H1 (cell line): ENCODE measurements around the gene GLRX5. TPM values are rescaled to one million over a fixed set of nuclear protein-coding genes. Genes with fewer than 3 reads are reported as not detected.

Experiments
- CTCF ChIA-PET: fragments of 300-600 bp; sonication (Branson Sonifier 250); formaldehyde crosslinking; loops from one replicate; lab custom pipeline; 2021; ENCODE audit not compliant: partially characterized antibody; lab: Charles Lee
- POLR2A ChIA-PET: fragments of 300-600 bp; sonication (Branson Sonifier 250); formaldehyde crosslinking; loops from one replicate; lab custom pipeline; 2021; ENCODE audit warnings: inconsistent platforms; ENCODE audit not compliant: partially characterized antibody; lab: Charles Lee
- DNase-seq, 2 experiments: peaks; one replicate each; pipeline versions ENCODE4 v3.0.0 to v3.0.0-alpha.2; 2010 to 2022; ENCODE audit warnings: low spot score in 2 of 2, low read depth in 1 of 2, mixed read lengths in 1 of 2
- FAIRE-seq: peaks from 2 replicates; lab custom pipeline; 2011; peaks lifted over from hg19 to GRCh38; lab: Jason Lieb, UNC
- H2AFZ ChIP-seq: 2 replicates; pipeline ENCODE4 v1.8.1; 2012; ENCODE audit warnings: low read length, inconsistent platforms
- H2AK5ac ChIP-seq: 2 replicates; pipeline ENCODE4 v1.6.1; 2013; ENCODE audit warnings: low read depth, low read length
- H2BK120ac ChIP-seq: replicated peaks from 2 replicates; pipeline ENCODE3; 2013; ENCODE audit warnings: low read depth, low read length, inconsistent platforms
- H2BK12ac ChIP-seq: 2 replicates; pipeline ENCODE4 v1.6.1; 2013; ENCODE audit warnings: low read depth, low read length
- H2BK15ac ChIP-seq: 2 replicates; pipeline ENCODE4 v1.6.1; 2013; ENCODE audit warnings: low read length
- H2BK20ac ChIP-seq: 2 replicates; pipeline ENCODE4 v1.6.1; 2013; ENCODE audit warnings: low read length
- H2BK5ac ChIP-seq: 2 replicates; pipeline ENCODE4 v1.6.1; 2013; ENCODE audit warnings: low read depth, low read length
- H3K14ac ChIP-seq: 2 replicates; pipeline ENCODE4 v1.6.1; 2013; ENCODE audit warnings: inconsistent platforms; ENCODE audit not compliant: insufficient read length
- H3K18ac ChIP-seq: 2 replicates; pipeline ENCODE4 v1.6.1; 2013; ENCODE audit warnings: low read length; ENCODE audit errors: extremely low read depth
- H3K23ac ChIP-seq: 2 replicates; pipeline ENCODE4 v1.6.1; 2013; ENCODE audit warnings: inconsistent platforms; ENCODE audit not compliant: insufficient read length
- H3K23me2 ChIP-seq: 2 replicates; pipeline ENCODE4 v1.6.1; 2013; ENCODE audit warnings: low read depth, low read length
- H3K27ac ChIP-seq: 2 replicates; pipeline ENCODE4 v1.6.1; 2011; ENCODE audit warnings: low read depth, low read length, inconsistent platforms
- H3K27me3 ChIP-seq, 4 experiments: replicated peaks in 1 of 4; 1 replicate in 1 of 4; 2 replicates in 3 of 4; pipeline versions ENCODE4 v1.6.1 to v1.8.1; 2011 to 2013; ENCODE audit warnings: low read length in 3 of 4, mild to moderate bottlenecking in 3 of 4, inconsistent platforms in 2 of 4, mixed read lengths in 2 of 4, moderate library complexity in 1 of 4; ENCODE audit not compliant: control insufficient read depth in 3 of 4, insufficient read depth in 3 of 4; ENCODE audit errors: extremely low read depth in 1 of 4
- H3K36me3 ChIP-seq, 4 experiments: 2 replicates each; pipeline versions ENCODE4 v1.6.1 to v1.8.1; 2011 to 2013; ENCODE audit warnings: mild to moderate bottlenecking in 4 of 4, low read length in 3 of 4, moderate library complexity in 2 of 4, control low read depth in 1 of 4, inconsistent platforms in 1 of 4; ENCODE audit not compliant: insufficient read depth in 4 of 4, control insufficient read depth in 2 of 4
- H3K4ac ChIP-seq: replicated peaks from 2 replicates; pipeline ENCODE3; 2013; ENCODE audit warnings: low read length, low read depth, mixed read lengths, inconsistent platforms; ENCODE audit not compliant: insufficient read length
- H3K4me1 ChIP-seq, 4 experiments: replicated peaks in 1 of 4; 1 replicate in 1 of 4; 2 replicates in 3 of 4; pipeline versions ENCODE4 v1.6.1 to v1.8.1; 2011 to 2013; ENCODE audit warnings: low read length in 3 of 4, inconsistent platforms in 2 of 4, mixed read lengths in 1 of 4; ENCODE audit not compliant: insufficient read depth in 4 of 4, control insufficient read depth in 3 of 4
- H3K4me2 ChIP-seq, 2 experiments: 2 replicates each; pipeline versions ENCODE4 v1.6.1 to v1.8.1; 2011 to 2013; ENCODE audit warnings: low read depth in 2 of 2, low read length in 2 of 2, control low read depth in 1 of 2, inconsistent platforms in 1 of 2, mild to moderate bottlenecking in 1 of 2; ENCODE audit not compliant: insufficient read depth in 1 of 2
- H3K4me3 ChIP-seq, 4 experiments: fragments of 200-600, 300-600 bp in 1 of 4; sonication (generic), shearing (Covaris generic), sonication (Bioruptor Twin) in 1 of 4; 2 replicates each; pipeline versions ENCODE4 v1.5.1 to v1.8.1; 2011 to 2016; ENCODE audit warnings: low read length in 4 of 4, low read depth in 3 of 4, control low read depth in 2 of 4, inconsistent platforms in 2 of 4, mild to moderate bottlenecking in 2 of 4, mixed read lengths in 1 of 4, moderate library complexity in 1 of 4; ENCODE audit not compliant: insufficient read depth in 2 of 4; ENCODE audit errors: extremely low read depth in 1 of 4
- H3K56ac ChIP-seq: replicated peaks from 2 replicates; pipeline ENCODE3; 2013; ENCODE audit warnings: low read depth, mild to moderate bottlenecking, mixed read lengths, low read length, inconsistent platforms; ENCODE audit not compliant: insufficient read length
- H3K79me1 ChIP-seq: 2 replicates; pipeline ENCODE4 v1.6.1; 2013; ENCODE audit warnings: low read depth, low read length, control low read depth
- H3K79me2 ChIP-seq, 2 experiments: 2 replicates each; pipeline versions ENCODE4 v1.6.1 to v1.8.1; 2012 to 2013; ENCODE audit warnings: low read length in 2 of 2, mild to moderate bottlenecking in 2 of 2, inconsistent platforms in 1 of 2; ENCODE audit not compliant: insufficient read depth in 2 of 2, control insufficient read depth in 1 of 2
- H3K9ac ChIP-seq, 4 experiments: replicated peaks in 1 of 4; 1 replicate in 1 of 4; 2 replicates in 3 of 4; pipeline versions ENCODE4 v1.6.1 to v1.8.1; 2011 to 2013; ENCODE audit warnings: low read depth in 3 of 4, low read length in 3 of 4, control low read depth in 2 of 4, mild to moderate bottlenecking in 2 of 4, moderate library complexity in 2 of 4, inconsistent platforms in 1 of 4; ENCODE audit errors: extremely low read depth in 1 of 4
- H3K9me3 ChIP-seq, 2 experiments: 2 replicates each; pipeline versions ENCODE4 v1.6.1 to v1.8.1; 2012 to 2013; ENCODE audit warnings: mild to moderate bottlenecking in 2 of 2, moderate library complexity in 2 of 2, control low read depth in 1 of 2, inconsistent platforms in 1 of 2, low read depth in 1 of 2, low read length in 1 of 2, mixed read lengths in 1 of 2; ENCODE audit not compliant: insufficient read depth in 2 of 2
- H4K20me1 ChIP-seq, 2 experiments: replicated peaks in 1 of 2; 2 replicates each; pipeline versions ENCODE3 to v1.8.1; 2011 to 2013; ENCODE audit warnings: inconsistent platforms in 2 of 2, low read length in 2 of 2, mild to moderate bottlenecking in 1 of 2; ENCODE audit not compliant: insufficient read depth in 2 of 2, control insufficient read depth in 1 of 2
- H4K5ac ChIP-seq: 2 replicates; pipeline ENCODE4 v1.6.1; 2013; ENCODE audit warnings: low read length, low read depth, mixed read lengths, inconsistent platforms; ENCODE audit not compliant: insufficient read length
- H4K8ac ChIP-seq: 2 replicates; pipeline ENCODE4 v1.8.0; 2013; ENCODE audit warnings: mild to moderate bottlenecking, moderate library complexity, low read length, inconsistent platforms; ENCODE audit not compliant: insufficient read depth; ENCODE audit errors: extremely low read depth
- H4K91ac ChIP-seq: replicated peaks from 2 replicates; pipeline ENCODE3; 2013; ENCODE audit warnings: low read length, mixed read lengths, inconsistent platforms; ENCODE audit not compliant: insufficient read length
- WGBS, 2 experiments: shearing (Covaris generic) in 1 of 2; methylation state at CpG; one replicate each; pipeline versions ENCODE4 v1.1.6 to v1.1.7; 2013 to 2015; ENCODE audit warnings: low lambda C conversion rate in 2 of 2, mixed read lengths in 2 of 2, inconsistent platforms in 1 of 2, low coverage in 1 of 2, missing lambda C conversion rate in 1 of 2; ENCODE audit not compliant: insufficient replicate concordance in 2 of 2, insufficient coverage in 1 of 2, insufficient read length in 1 of 2; ENCODE audit errors: extremely low coverage in 1 of 2, missing lambda C conversion rate in 1 of 2; 5-methylcytosine and 5-hydroxymethylcytosine counted together
- polyA plus RNA-seq, 7 experiments: library from polyadenylated mRNA; depleted of rRNA in 3 of 7; stranded (reverse) in 5 of 7; unstranded in 2 of 7; fragments of >200 nt in 5 of 7; fragments of 200-250 nt in 2 of 7; gene quantifications; 1 replicate in 5 of 7; 2 replicates in 1 of 7; 4 replicates in 1 of 7; pipeline versions ENCODE4 v1.2.1 to v1.2.3, GENCODE V29; 2011 to 2013; ENCODE audit warnings: missing spikeins in 2 of 7, mixed read lengths in 2 of 7
- total RNA-seq: library from RNA; stranded (reverse); fragmentation: NEBNext Ultra II Directional; extraction: Animal tissue kit (Norgen Biotek cat#: 25700); gene quantifications from 2 replicates; pipeline ENCODE4 v1.2.1, GENCODE V29; 2021

GLRX5 gene
- total and polyA plus RNA-seq, 2 of the 8 experiments (the other 6 are each of a cell fraction or from before 2014, with no cell fraction given) = 70.1 to 88.8 TPM

- Histone ChIP-seq H3K27ac (no peak overlapping the region), H3K27me3 (no peaks in the 10 kb centered on the region), H3K23ac (no peak overlapping the region), H3K18ac (no peak overlapping the region), H2AK5ac (no peak overlapping the region), H2BK20ac (no peak overlapping the region), H2BK15ac (no peak overlapping the region), H3K23me2 (no peaks in the 10 kb centered on the region), H3K9me3 (no peaks in the 10 kb centered on the region), H3K4me3 (no peak overlapping the region), H3K79me1 (no peaks in the 10 kb centered on the region), H3K36me3 (no peaks in the 10 kb centered on the region), H3K9ac (no peak overlapping the region), H3K4me2 (no peak overlapping the region), H3K4me1 (no peaks in the 10 kb centered on the region), H3K56ac (no peak overlapping the region), H2AFZ (no peak overlapping the region), H2BK5ac (no peak overlapping the region), H3K79me2 (no peaks in the 10 kb centered on the region), H2BK120ac (no peak overlapping the region), H4K5ac (no peak overlapping the region), H3K4ac (no peak overlapping the region), H4K20me1 (peaks cover 0 to 3% of the 10 kb centered on the region in 2 experiments), H2BK12ac (no peak overlapping the region), H3K14ac (no peak overlapping the region), H4K8ac (no peak overlapping the region), H4K91ac (no peak overlapping the region)
- 92% methylated on average over 3 of the region's 3 CpGs; no CpG with 5 or more reads in 1 of the 2 experiments for WGBS, 2 experiments
- DNase-seq (no peak), FAIRE-seq (no peak)
- POLR2A ChIA-PET = no interaction called here
- CTCF ChIA-PET = interaction anchor here (0.8 to 2.9 kb wide), 2 partner anchors 35 to 42 kb away, joined by 5 to 7 read pairs; no protein-coding TSS in a partner anchor
Measured at GRCh38 chr14:95495076-95495475, 39.8 kb upstream of the GLRX5 start.
